Measurements from ENCODE around the gene TMEM242.
"Not testable (repeated sequence)": the region's sequence is repeated elsewhere in the genome, so short reads cannot be mapped to it uniquely, and the experiment has no call there.

Gene TMEM242

GRCh38 chr6:157343732-157344131 is 20.4 kb upstream of the TMEM242 start:
- H3K27me3 ChIP-seq (ENCODE audit: control insufficient read depth in 5 of 5, insufficient read depth in 4 of 5, low read length in 5 of 5) = peaks cover 0 to 7% (median 0%) of the 10 kb centered on the region in 5 donors
- H3K4me3 ChIP-seq (ENCODE audit: low read depth in 1 of 5, low read length in 5 of 5) = no peak overlapping the region
- no peaks in the 10 kb centered on the region for H3K36me3 ChIP-seq (ENCODE audit: control insufficient read depth in 5 of 5, insufficient read depth in 5 of 5, low read length in 5 of 5)
- H3K9me3 ChIP-seq (ENCODE audit: control insufficient read depth in 5 of 5, low read length in 5 of 5) = no peaks in the 10 kb centered on the region
- no peak overlapping the region for H3K27ac ChIP-seq (ENCODE audit: low read depth, low read length)
- H3K4me1 ChIP-seq (ENCODE audit: control insufficient read depth in 5 of 5, insufficient read depth in 5 of 5, low read length in 5 of 5) = no peaks in the 10 kb centered on the region
- no peak overlapping the region for H3K9ac ChIP-seq (ENCODE audit: low read length in 5 of 5)

GRCh38 chr6:157339432-157339831 is 16.1 kb upstream of the TMEM242 start:
- H3K36me3 ChIP-seq (ENCODE audit: control insufficient read depth in 5 of 5, insufficient read depth in 5 of 5, low read length in 5 of 5) = no peaks in the 10 kb centered on the region
- no peaks in the 10 kb centered on the region for H3K9me3 ChIP-seq (ENCODE audit: control insufficient read depth in 5 of 5, low read length in 5 of 5)
- H3K4me3 ChIP-seq (ENCODE audit: low read depth in 1 of 5, low read length in 5 of 5) = no peak overlapping the region
- H3K9ac ChIP-seq (ENCODE audit: low read length in 5 of 5) = no peak overlapping the region
- peaks cover 0 to 6% (median 0%) of the 10 kb centered on the region in 5 donors for H3K27me3 ChIP-seq (ENCODE audit: control insufficient read depth in 5 of 5, insufficient read depth in 4 of 5, low read length in 5 of 5)
- no peak overlapping the region for H3K27ac ChIP-seq (ENCODE audit: low read depth, low read length)
- H3K4me1 ChIP-seq (ENCODE audit: control insufficient read depth in 5 of 5, insufficient read depth in 5 of 5, low read length in 5 of 5) = no peaks in the 10 kb centered on the region

GRCh38 chr6:157337751-157338150 is 14.4 kb upstream of the TMEM242 start:
- H3K9ac ChIP-seq (ENCODE audit: low read length in 5 of 5) = no peak overlapping the region
- no peaks in the 10 kb centered on the region for H3K4me1 ChIP-seq (ENCODE audit: control insufficient read depth in 5 of 5, insufficient read depth in 5 of 5, low read length in 5 of 5)
- no peaks in the 10 kb centered on the region for H3K9me3 ChIP-seq (ENCODE audit: control insufficient read depth in 5 of 5, low read length in 5 of 5)
- no peak overlapping the region for H3K27ac ChIP-seq (ENCODE audit: low read depth, low read length)
- peaks cover 0 to 9% (median 6%) of the 10 kb centered on the region in 5 donors for H3K27me3 ChIP-seq (ENCODE audit: control insufficient read depth in 5 of 5, insufficient read depth in 4 of 5, low read length in 5 of 5)
- H3K36me3 ChIP-seq (ENCODE audit: control insufficient read depth in 5 of 5, insufficient read depth in 5 of 5, low read length in 5 of 5) = no peaks in the 10 kb centered on the region
- no peak overlapping the region for H3K4me3 ChIP-seq (ENCODE audit: low read depth in 1 of 5, low read length in 5 of 5)

GRCh38 chr6:157337276-157337675 is 14.0 kb upstream of the TMEM242 start:
- not testable (repeated sequence) for H3K4me3 ChIP-seq (ENCODE audit: low read depth in 1 of 5, low read length in 5 of 5); H3K9me3 ChIP-seq (ENCODE audit: control insufficient read depth in 5 of 5, low read length in 5 of 5); H3K27ac ChIP-seq (ENCODE audit: low read depth, low read length); H3K9ac ChIP-seq (ENCODE audit: low read length in 5 of 5); H3K36me3 ChIP-seq (ENCODE audit: control insufficient read depth in 5 of 5, insufficient read depth in 5 of 5, low read length in 5 of 5); H3K4me1 ChIP-seq (ENCODE audit: control insufficient read depth in 5 of 5, insufficient read depth in 5 of 5, low read length in 5 of 5)
- peaks cover 0 to 11% (median 6%) of the 10 kb centered on the region in 5 donors for H3K27me3 ChIP-seq (ENCODE audit: control insufficient read depth in 5 of 5, insufficient read depth in 4 of 5, low read length in 5 of 5)

GRCh38 chr6:157335829-157336228 is 12.5 kb upstream of the TMEM242 start:
- peaks cover 0 to 11% (median 6%) of the 10 kb centered on the region in 5 donors for H3K27me3 ChIP-seq (ENCODE audit: control insufficient read depth in 5 of 5, insufficient read depth in 4 of 5, low read length in 5 of 5)
- no peak overlapping the region for H3K27ac ChIP-seq (ENCODE audit: low read depth, low read length)
- no peak overlapping the region for H3K9ac ChIP-seq (ENCODE audit: low read length in 5 of 5)
- H3K36me3 ChIP-seq (ENCODE audit: control insufficient read depth in 5 of 5, insufficient read depth in 5 of 5, low read length in 5 of 5) = no peaks in the 10 kb centered on the region
- no peak overlapping the region for H3K4me3 ChIP-seq (ENCODE audit: low read depth in 1 of 5, low read length in 5 of 5)
- no peaks in the 10 kb centered on the region for H3K4me1 ChIP-seq (ENCODE audit: control insufficient read depth in 5 of 5, insufficient read depth in 5 of 5, low read length in 5 of 5)
- H3K9me3 ChIP-seq (ENCODE audit: control insufficient read depth in 5 of 5, low read length in 5 of 5) = no peaks in the 10 kb centered on the region

GRCh38 chr6:157333956-157334355 is 10.6 kb upstream of the TMEM242 start:
- Histone ChIP-seq H3K36me3 (ENCODE audit: control insufficient read depth in 5 of 5, insufficient read depth in 5 of 5, low read length in 5 of 5) (no peaks in the 10 kb centered on the region), H3K27ac (ENCODE audit: low read depth, low read length) (no peak overlapping the region), H3K27me3 (ENCODE audit: control insufficient read depth in 5 of 5, insufficient read depth in 4 of 5, low read length in 5 of 5) (peaks cover 0 to 11% (median 5%) of the 10 kb centered on the region in 5 donors)

GRCh38 chr6:157333537-157333936 is 10.2 kb upstream of the TMEM242 start:
- Histone ChIP-seq H3K4me3 (ENCODE audit: low read depth in 1 of 5, low read length in 5 of 5) (no peak overlapping the region), H3K36me3 (ENCODE audit: control insufficient read depth in 5 of 5, insufficient read depth in 5 of 5, low read length in 5 of 5) (no peaks in the 10 kb centered on the region), H3K27ac (ENCODE audit: low read depth, low read length) (no peak overlapping the region), H3K4me1 (ENCODE audit: control insufficient read depth in 5 of 5, insufficient read depth in 5 of 5, low read length in 5 of 5) (no peaks in the 10 kb centered on the region), H3K9ac (ENCODE audit: low read length in 5 of 5) (no peak overlapping the region), H3K27me3 (ENCODE audit: control insufficient read depth in 5 of 5, insufficient read depth in 4 of 5, low read length in 5 of 5) (peaks cover 0 to 11% (median 5%) of the 10 kb centered on the region in 5 donors), H3K9me3 (ENCODE audit: control insufficient read depth in 5 of 5, low read length in 5 of 5) (no peaks in the 10 kb centered on the region)

More at GRCh38 chr6:157333956-157334355, 10.6 kb upstream of the TMEM242 start:
- no peaks in the 10 kb centered on the region for H3K9me3 ChIP-seq (ENCODE audit: control insufficient read depth in 5 of 5, low read length in 5 of 5)
- H3K4me1 ChIP-seq (ENCODE audit: control insufficient read depth in 5 of 5, insufficient read depth in 5 of 5, low read length in 5 of 5) = no peaks in the 10 kb centered on the region
- H3K9ac ChIP-seq (ENCODE audit: low read length in 5 of 5) = no peak overlapping the region
- no peak overlapping the region for H3K4me3 ChIP-seq (ENCODE audit: low read depth in 1 of 5, low read length in 5 of 5)

- no peak overlapping the region for H3K27ac ChIP-seq (ENCODE audit: low read depth, low read length)
- H3K4me1 ChIP-seq (ENCODE audit: control insufficient read depth in 5 of 5, insufficient read depth in 5 of 5, low read length in 5 of 5) = no peaks in the 10 kb centered on the region
- H3K9ac ChIP-seq (ENCODE audit: low read length in 5 of 5) = no peak overlapping the region
- H3K27me3 ChIP-seq (ENCODE audit: control insufficient read depth in 5 of 5, insufficient read depth in 4 of 5, low read length in 5 of 5) = peaks cover 0 to 11% (median 5%) of the 10 kb centered on the region in 5 donors
- no peaks in the 10 kb centered on the region for H3K36me3 ChIP-seq (ENCODE audit: control insufficient read depth in 5 of 5, insufficient read depth in 5 of 5, low read length in 5 of 5)
- H3K9me3 ChIP-seq (ENCODE audit: control insufficient read depth in 5 of 5, low read length in 5 of 5) = no peaks in the 10 kb centered on the region
- H3K4me3 ChIP-seq (ENCODE audit: low read depth in 1 of 5, low read length in 5 of 5) = no peak overlapping the region
Observed at GRCh38 chr6:157332813-157333212, 9.5 kb upstream of the TMEM242 start.

GRCh38 chr6:157330831-157331230 is 7.5 kb upstream of the TMEM242 start:
- H3K4me1 ChIP-seq (ENCODE audit: control insufficient read depth in 5 of 5, insufficient read depth in 5 of 5, low read length in 5 of 5) = no peaks in the 10 kb centered on the region
- peaks cover 0 to 9% (median 5%) of the 10 kb centered on the region in 5 donors for H3K27me3 ChIP-seq (ENCODE audit: control insufficient read depth in 5 of 5, insufficient read depth in 4 of 5, low read length in 5 of 5)
- H3K36me3 ChIP-seq (ENCODE audit: control insufficient read depth in 5 of 5, insufficient read depth in 5 of 5, low read length in 5 of 5) = no peaks in the 10 kb centered on the region
- no peak overlapping the region for H3K27ac ChIP-seq (ENCODE audit: low read depth, low read length)
- H3K4me3 ChIP-seq (ENCODE audit: low read depth in 1 of 5, low read length in 5 of 5) = no peak overlapping the region
- no peak overlapping the region for H3K9ac ChIP-seq (ENCODE audit: low read length in 5 of 5)
- no peaks in the 10 kb centered on the region for H3K9me3 ChIP-seq (ENCODE audit: control insufficient read depth in 5 of 5, low read length in 5 of 5)

- Histone ChIP-seq H3K4me1 (ENCODE audit: control insufficient read depth in 5 of 5, insufficient read depth in 5 of 5, low read length in 5 of 5) (no peaks in the 10 kb centered on the region), H3K9me3 (ENCODE audit: control insufficient read depth in 5 of 5, low read length in 5 of 5) (no peaks in the 10 kb centered on the region), H3K27me3 (ENCODE audit: control insufficient read depth in 5 of 5, insufficient read depth in 4 of 5, low read length in 5 of 5) (peaks cover 0 to 6% (median 5%) of the 10 kb centered on the region in 5 donors), H3K27ac (ENCODE audit: low read depth, low read length) (no peak overlapping the region), H3K4me3 (ENCODE audit: low read depth in 1 of 5, low read length in 5 of 5) (no peak overlapping the region), H3K36me3 (ENCODE audit: control insufficient read depth in 5 of 5, insufficient read depth in 5 of 5, low read length in 5 of 5) (no peaks in the 10 kb centered on the region), H3K9ac (ENCODE audit: low read length in 5 of 5) (no peak overlapping the region)
Observed at GRCh38 chr6:157329829-157330228, 6.5 kb upstream of the TMEM242 start.
